HG03196 (cell line): ENCODE results near the gene OR2V1.
"Not testable (repeated sequence)": the region's sequence is repeated elsewhere in the genome, so short reads cannot be mapped to it uniquely, and the experiment has no call there.

Experiments used
- ATAC-seq: cut with Tn5 transposase; IDR thresholded peaks from one replicate; pipeline ENCODE4 v1.9.1; 2021; ENCODE audit not compliant: unreplicated experiment

The OR2V1 gene

GRCh38 chr5:181160755-181161533 lies 30.0 kb upstream of the OR2V1 start:
- not testable (repeated sequence) for ATAC-seq

DNA sequence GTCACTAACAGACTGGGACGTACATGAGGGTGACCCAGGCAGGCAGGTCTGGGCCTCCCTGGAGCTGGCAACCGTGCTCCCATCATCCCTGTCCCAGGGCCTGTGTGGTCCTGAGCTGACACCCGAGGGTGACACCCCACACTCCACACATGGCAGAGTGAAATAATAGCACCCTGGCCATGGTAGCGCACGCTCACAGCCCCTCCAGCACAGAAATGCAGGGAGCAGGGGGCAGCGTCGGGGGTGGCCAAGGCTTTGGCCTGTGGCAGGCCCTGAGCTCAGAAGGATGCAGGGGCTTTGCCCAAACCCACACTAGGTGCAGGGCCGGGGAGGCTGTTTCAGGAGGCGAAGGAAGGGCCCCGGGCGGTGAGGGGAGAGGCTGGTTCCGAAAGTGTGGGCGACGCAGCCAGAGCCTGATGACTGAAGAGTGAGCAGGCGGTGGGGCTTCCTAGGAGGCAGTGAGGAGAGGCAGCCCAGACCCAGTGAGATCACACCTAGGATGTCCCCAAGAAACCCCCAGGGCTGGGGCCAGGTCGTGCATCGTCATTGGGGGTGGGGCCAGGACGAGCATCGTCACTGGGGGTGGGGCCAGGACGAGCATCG lies 29.3 kb upstream of the OR2V1 start:
- ATAC-seq = peak; percentile 52

GRCh38 chr5:181159286-181160151 lies 28.6 kb upstream of the OR2V1 start:
- peak; percentile 61 for ATAC-seq

DNA sequence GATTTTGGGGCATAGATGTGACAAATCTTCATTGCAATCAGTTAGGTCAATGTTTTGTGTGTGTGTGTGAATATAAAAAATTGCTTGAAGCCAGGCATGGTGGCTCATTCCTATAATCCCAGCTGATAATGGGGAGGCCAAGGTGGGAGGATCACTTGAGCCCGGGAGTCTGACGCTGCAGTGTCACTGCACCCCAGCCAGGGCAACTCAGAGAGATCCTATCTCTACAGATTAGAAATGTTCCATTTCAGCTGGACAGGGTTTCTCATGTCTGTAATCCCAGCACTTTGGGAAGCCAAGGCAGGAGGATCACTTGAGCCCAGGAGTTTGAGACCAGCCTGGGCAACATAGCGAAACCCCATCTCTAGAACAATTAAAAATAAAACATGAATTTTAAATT lies 27.9 kb upstream of the OR2V1 start:
- no peak for ATAC-seq

DNA sequence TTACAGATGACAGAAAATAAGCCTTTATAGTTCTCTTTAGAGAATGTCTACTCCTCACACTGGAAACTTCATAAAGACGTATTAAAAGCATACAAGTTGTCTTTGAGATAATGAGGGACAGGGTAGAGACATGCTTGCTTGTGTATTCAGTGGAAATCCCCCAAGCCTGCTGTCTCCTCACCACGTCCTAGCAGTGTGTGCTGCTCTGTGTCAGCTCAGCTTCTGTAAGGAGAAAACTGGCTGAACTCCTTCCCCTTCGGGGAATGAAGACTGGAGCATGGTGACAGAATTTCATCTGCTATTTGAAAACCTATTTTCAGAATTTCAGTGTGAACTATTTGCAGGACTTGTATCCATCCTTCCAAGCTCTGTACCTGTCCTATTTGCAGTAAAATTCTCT lies 25.8 kb upstream of the OR2V1 start:
- ATAC-seq = no peak

DNA sequence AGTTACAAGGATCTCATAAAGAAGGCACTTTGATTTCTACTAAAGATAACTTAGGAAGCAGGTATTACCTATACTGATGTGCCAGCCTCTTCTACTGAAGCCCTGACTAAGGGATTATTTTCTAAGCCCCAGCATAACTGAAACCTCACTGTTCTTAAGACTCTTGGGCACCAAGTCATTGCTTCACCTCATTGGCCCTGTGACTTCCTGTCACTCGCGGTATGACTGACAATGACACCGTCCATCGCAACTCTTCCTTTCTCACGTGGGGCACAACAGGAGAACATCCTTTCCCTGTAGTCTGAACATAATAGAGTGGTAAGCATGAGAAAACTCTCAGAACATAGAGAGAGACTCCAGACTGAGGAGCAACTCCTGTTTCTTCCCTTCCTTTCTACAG lies 22.8 kb upstream of the OR2V1 start:
- ATAC-seq = peak; percentile 42

DNA sequence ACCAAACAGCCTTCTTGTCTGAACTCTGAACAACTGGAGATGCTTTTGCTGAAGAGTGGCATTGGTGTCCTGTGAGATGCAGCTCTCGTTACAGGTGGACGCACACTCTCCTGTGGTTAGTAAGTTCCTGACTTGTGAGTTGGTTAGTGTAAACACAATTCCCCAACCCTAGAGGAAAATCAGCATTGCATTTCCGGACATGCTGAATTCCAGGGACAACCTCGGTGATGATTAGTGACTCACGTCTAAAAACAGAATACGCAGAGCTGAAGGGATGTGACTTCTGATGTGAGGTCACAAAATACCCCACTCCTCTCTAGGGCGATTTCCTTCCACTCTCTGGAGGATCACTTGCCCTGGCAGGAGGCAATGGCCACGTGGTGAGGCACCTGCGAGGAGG lies 21.4 kb upstream of the OR2V1 start:
- no peak for ATAC-seq

- no peak for ATAC-seq
Measured at GRCh38 chr5:181151146-181151545, 20.2 kb upstream of the OR2V1 start.

DNA sequence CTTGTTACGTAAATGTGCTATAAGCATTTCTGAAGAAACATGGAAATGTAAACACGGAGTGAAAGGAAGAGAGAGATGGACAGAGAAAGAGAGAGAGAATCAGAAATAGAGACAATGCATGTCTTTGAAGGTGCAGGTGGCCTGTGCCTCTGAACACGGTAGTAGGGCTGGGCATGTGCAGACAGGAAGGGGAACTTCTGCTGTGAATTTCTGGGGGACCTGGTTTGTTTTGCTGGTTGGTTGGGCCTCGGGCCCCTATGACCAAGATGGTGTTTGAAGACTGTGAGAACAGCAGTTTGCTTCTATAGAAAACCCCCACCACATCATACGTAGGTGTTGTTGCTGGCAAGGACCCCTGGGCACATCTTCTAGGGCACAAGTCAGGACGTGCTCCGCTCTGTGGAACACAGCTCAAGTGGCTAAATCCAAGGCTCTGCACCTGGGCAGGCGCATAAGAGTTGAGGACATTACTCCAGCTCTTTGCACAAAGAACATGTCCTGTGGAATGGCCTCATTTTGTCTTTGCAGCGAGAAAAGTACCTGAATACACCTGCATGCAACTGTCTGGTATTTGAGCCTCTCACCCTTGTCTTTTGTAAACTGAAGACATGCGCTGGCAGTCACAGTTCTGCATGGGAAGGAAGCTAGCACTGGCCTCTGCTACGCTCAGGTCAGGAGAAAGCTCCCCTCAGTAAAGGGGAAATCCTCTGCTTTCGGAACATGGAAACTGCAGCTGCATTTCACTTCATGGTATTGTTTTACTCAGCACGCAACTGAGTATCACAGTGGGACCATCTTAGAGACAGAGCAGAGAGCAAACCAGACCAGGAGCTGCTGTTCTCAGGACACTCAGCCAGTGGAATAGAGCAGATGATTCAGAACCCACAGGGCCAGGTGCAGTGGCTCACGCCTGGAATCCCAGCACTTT lies 19.1 kb upstream of the OR2V1 start:
- ATAC-seq = no peak

DNA sequence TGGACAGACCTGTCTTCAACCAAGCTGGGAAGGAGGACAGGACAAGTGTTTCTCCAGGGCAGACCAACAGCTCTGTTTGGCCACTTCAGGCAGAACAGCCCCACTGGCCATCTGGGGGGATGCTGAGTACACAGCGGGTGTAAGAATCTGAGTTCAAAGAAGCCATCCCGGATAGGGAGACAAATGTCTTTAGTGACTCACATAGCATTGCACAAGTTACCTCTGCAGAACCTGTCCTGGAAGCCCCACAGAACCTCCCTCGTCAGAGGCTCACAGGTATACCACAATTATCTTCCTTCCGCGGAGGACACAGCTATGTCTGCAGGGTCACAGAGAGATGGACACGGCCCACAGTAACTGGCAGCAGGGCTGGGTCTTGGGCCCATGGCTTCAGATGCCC lies 18.4 kb upstream of the OR2V1 start:
- no peak for ATAC-seq

GRCh38 chr5:181146927-181147636 lies 16.1 kb upstream of the OR2V1 start, which contains the start of gene OR2V2:
Gene OR2V2 (plus strand): TSS chr5:181147586. CDS start chr5:181154943, 7,357 bp downstream.
- not testable (repeated sequence) for ATAC-seq

- no peak for ATAC-seq
Measured at GRCh38 chr5:181145133-181145532, 14.2 kb upstream of the OR2V1 start.

- no peak for ATAC-seq
Measured at GRCh38 chr5:181142054-181142453, 11.1 kb upstream of the OR2V1 start.

GRCh38 chr5:181140766-181141165 lies 9.8 kb upstream of the OR2V1 start:
- ATAC-seq = no peak

GRCh38 chr5:181138258-181138657 lies 7.3 kb upstream of the OR2V1 start:
- ATAC-seq = no peak

DNA sequence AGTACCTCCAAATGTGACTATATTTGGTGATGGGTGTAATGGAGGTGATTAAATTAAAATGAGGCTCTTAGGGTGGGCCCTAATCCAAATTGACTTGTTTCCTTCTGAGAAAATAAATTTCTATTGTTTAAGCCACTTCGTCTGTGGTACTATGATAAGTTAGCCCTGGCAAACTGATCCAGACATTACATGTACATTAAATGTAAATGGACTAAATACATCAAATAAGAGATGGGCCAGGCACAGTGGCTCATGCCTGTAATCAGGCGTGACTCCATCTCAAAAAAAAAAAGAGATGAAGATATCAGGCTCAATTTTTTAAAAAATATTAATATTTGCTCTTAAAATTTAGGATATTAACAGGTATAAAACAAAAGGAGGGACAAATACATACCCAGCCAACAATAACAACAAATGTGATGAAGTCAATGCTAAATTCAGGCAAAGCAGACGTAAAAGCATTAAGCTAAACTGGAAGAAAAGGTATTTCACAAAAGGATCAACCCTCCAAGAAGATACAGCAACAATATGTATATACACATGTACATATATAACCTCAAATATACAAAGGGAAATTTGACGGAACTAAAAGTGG lies 5.5 kb upstream of the OR2V1 start:
- ATAC-seq = no peak

DNA sequence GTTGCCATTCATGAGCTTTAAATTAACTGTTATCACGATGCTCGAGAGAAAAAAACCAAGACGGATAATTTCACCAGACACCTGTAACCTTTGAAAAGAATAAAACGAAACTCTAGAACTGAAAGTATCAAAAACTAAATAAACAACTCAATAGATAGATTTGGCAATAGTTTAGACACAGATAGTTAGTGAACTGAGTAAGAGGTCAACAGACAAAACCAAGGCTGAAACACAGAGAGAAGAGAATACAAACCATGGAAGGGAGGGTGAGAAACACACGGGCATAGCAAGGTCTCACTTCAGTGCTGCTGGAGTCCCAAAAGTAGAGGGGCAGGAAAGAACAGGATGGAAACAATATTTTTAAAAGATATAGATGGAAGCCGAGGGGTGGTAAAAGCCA lies 3.3 kb upstream of the OR2V1 start:
- ATAC-seq = no peak

DNA sequence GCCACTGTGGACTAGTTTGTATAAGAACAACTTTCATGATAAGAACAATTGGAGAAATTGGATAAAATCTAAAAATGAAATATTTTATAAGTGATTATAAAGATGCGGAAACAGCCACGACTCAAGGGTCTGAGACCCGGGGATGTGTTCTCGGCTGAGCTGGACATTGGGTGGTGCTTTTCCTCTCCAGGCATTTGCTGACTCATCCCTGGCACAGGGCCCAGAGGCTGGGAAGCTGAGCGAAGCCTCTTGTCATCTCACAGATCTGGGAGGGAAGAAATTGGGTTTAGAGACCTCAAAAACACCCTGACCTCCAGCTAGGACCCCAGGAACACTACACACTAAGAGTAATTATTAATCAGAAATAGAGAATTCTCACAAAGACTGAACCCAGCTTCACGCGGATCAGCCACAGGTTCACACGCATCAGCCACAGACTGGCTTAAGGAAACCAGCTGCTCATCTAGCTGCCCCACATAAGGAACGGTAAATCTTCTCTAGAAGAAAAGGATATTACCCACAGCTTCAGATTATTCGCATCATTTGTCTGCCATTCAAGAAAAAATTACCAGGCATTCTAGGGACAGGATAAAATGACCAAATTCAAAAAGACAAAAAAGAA lies 2.8 kb upstream of the OR2V1 start:
- no peak for ATAC-seq

DNA sequence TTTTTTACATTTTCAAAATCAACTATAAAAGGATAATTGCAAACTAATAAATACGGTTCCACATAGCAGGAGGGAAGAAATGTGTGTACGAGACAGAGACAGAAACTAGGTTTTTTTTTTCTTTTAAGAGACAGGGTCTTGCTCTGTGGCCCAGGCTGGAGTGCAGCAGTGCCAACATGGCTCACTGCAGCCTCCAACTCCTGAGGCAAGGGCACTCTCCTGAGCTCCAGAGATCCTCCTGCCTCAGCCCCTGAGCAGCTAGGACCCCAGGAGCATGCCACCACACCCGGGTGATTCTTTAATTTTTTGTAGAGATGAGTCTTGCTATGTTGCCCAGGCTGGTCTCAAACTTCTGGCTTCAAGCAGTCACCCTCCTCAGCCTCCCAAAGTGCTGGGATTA lies 2.1 kb upstream of the OR2V1 start:
- no peak for ATAC-seq
